GM18858 (cell line): ENCODE data around the gene ABRACL.

Experiments used
- ATAC-seq: cut with Tn5 transposase; IDR thresholded peaks from one replicate; pipeline ENCODE4 v1.9.1; 2021; ENCODE audit not compliant: unreplicated experiment

ABRACL gene

DNA sequence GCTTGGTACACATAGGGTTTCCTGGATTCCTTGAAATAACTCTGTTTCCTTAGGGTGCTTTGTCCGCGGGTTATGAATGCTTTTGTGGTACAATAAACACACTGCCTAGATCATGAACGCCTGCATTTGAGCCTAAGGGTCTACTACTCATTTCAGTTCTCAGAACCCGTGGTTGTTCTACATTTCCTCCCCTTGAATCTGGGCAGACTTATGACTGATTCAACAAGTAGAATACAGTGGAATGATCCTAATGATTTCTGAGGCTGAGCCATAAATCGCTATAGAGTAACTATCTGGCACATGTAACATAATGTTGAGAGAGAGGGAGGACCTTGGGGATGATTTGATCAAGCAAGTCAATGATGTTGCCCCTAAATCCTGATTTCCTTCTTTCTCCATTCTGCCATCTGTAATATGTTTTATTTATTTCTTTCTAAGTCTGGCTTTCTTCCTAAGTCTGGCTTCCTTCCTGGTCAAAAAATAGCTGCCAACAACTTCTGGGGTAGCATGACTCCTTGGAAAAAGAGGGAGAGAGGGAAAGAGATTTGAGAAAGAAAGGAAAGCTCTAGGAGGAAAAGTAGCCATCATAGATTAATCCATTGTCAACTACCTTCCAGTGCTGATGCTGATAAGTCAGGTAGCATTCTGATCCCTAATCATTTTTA is 23.0 kb downstream of the ABRACL start:
- ATAC-seq: no peak

- no peak for ATAC-seq
Measured at GRCh38 chr6:139053382-139053781, 24.8 kb downstream of the ABRACL start.

GRCh38 chr6:139054001-139054400 is 25.5 kb downstream of the ABRACL start:
- ATAC-seq: no peak

DNA sequence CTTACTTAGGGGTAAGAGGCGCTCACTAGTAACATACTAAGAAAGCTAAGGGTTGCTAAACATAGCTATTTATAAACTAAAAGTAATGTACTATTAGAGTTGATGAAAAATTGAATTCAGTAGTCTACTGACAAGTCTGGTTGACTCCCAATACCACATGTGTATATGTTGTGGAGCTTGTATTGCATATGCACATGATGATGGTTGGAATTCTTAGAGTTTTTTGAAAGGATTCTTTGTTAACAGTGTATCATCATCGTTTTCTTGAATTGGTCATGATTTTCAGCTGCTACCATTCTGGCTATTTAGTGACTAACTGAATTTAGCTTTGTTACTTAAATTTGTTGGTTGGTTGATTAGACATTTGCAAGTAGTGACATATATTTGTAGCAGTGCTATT is 27.2 kb downstream of the ABRACL start:
- no peak for ATAC-seq

DNA sequence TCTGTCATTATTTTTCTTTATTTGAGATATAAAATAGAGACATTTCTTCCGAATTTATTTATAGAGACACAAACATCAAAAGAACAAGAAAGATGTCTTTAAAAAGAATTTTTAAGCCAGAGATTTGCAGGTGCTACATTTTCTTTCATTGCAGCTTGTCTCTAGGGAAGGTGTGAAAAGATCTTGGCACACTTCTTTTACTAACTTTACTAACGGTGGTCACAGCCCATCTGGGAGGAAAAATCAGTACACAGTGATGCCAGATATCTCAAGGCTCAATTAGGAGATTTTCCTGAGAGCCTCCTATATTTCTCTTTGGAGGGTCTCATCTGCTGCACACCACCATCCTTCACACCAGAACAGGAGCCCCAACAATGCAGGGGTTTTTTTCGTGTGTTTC is 29.5 kb downstream of the ABRACL start:
- ATAC-seq: no peak

GRCh38 chr6:139060332-139060731 is 31.8 kb downstream of the ABRACL start:
- ATAC-seq: no peak

DNA sequence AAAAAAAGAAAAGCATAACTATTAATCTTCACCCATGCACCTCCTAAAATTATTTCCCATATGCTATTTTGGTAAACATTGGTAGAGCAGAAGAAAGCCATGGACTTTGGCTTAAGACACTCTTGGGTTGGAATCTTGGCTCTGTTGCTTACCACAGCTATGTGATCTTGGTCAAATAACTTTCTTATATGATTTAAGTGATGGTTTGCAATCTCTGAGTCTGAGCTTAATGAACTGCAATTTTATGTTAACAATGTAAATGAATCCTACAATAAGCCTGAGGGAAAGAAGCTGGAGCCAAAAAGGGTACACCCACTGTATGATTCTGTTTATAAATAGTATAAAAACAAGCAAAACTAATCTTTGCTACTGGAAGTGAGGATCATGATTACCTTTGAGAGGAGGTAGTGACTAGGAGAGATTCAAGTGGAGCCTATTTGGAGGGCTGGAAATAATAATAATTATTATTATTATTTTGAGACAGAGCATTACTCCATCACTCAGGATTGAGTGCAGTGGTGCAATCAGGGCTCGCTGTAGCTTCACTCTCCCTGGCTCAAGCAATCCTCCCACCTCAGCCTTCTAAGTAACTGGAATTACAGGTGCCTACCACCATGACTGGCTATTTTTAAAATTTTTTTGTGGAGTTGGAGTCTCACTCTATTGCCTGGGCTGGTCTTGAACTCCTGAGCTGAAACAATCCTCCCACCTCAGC is 34.5 kb downstream of the ABRACL start:
- ATAC-seq: no peak

- no peak for ATAC-seq
Measured at GRCh38 chr6:139064981-139065665, 36.6 kb downstream of the ABRACL start.

GRCh38 chr6:139066080-139066479 is 37.5 kb downstream of the ABRACL start:
- no peak for ATAC-seq

- ATAC-seq: no peak
Measured at GRCh38 chr6:139068846-139069245, 40.3 kb downstream of the ABRACL start.

GRCh38 chr6:139073118-139073517 is 44.6 kb downstream of the ABRACL start:
- no peak for ATAC-seq

DNA sequence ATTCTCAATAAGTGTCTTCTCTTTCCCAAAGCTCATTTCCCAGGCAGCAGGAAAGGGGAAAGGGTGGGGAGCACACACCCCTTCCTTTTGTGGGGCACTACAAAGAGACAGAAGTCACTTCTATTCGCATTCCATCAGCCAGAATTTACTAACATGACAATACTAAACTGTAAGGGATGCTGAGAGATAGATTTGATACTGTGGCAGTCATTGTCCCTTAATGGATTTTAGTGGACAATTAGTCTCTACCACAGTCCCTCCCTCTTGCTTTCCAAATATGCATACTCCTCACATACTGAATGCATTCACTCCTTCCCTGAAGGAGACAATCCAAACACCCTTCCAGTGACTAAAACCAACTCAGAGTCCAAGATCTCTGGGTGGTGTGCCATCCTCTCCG is 50.5 kb downstream of the ABRACL start:
- ATAC-seq: no peak

DNA sequence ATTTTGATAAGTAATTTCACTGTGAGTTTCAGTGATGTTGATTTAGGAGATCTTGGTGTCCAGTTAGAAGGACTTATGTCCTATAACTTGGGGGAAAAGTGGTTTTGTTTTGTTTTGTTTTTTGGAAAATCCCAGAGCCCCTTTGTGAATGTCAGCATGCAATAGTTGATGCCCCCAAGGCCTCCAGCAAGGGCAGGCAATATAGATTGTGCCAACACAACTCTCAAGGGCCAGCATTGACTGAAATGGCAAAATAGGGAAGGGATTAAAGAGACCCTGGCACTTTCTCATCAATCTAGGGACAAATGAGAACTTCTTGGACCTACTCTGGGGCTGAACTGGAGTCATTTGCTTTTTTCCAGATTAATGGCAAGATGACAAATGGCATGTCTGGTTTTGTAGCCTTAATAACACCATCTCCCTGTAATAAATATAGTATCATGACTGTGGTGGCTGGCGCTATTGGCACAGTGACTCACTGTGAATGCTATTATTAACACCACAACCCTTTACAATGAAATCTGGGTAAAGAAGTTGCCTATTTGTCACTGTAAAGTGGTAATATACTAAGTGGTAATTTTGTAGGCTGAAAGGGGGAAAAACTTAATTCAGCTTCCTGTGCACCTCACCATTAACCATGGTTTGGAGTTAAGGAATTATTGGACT is 51.8 kb downstream of the ABRACL start:
- ATAC-seq: no peak

DNA sequence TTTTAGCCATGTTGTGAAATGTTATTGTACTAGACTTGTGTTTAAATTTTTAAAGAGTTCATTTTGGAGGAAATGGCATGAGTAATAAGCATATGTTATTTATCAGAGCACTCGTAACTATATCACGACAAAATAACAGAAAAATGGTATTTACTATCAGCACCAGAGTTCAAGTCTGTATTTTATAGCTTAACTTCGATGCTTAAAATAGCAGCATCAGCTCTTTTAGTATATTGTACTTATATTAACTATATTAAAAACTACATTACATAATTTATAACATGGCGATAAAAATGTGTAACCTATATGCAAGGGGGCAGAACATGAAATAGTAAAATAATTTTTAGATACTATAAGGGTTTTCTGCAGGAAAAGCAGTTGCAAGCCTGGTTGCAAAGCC is 52.9 kb downstream of the ABRACL start:
- no peak for ATAC-seq

GRCh38 chr6:139082370-139082769 is 53.8 kb downstream of the ABRACL start:
- ATAC-seq: no peak

- no peak for ATAC-seq
Measured at GRCh38 chr6:139091826-139092225, 63.3 kb downstream of the ABRACL start.
